H1 (cell line): ENCODE data around the gene RAPGEF6. TPM values are rescaled to one million over a fixed set of nuclear protein-coding genes. Genes with fewer than 3 reads are reported as not detected.

Experiments
- CTCF ChIA-PET: fragments of 300-600 bp; sonication (Branson Sonifier 250); formaldehyde crosslinking; loops from one replicate; lab custom pipeline; 2021; ENCODE audit not compliant: partially characterized antibody; lab: Charles Lee
- POLR2A ChIA-PET: fragments of 300-600 bp; sonication (Branson Sonifier 250); formaldehyde crosslinking; loops from one replicate; lab custom pipeline; 2021; ENCODE audit warnings: inconsistent platforms; ENCODE audit not compliant: partially characterized antibody; lab: Charles Lee
- DNase-seq, 2 experiments: peaks; one replicate each; pipeline versions ENCODE4 v3.0.0 to v3.0.0-alpha.2; 2010 to 2022; ENCODE audit warnings: low spot score in 2 of 2, low read depth in 1 of 2, mixed read lengths in 1 of 2
- FAIRE-seq: peaks from 2 replicates; lab custom pipeline; 2011; peaks lifted over from hg19 to GRCh38; lab: Jason Lieb, UNC
- H2AFZ ChIP-seq: 2 replicates; pipeline ENCODE4 v1.8.1; 2012; ENCODE audit warnings: low read length, inconsistent platforms
- H2AK5ac ChIP-seq: 2 replicates; pipeline ENCODE4 v1.6.1; 2013; ENCODE audit warnings: low read depth, low read length
- H2BK120ac ChIP-seq: replicated peaks from 2 replicates; pipeline ENCODE3; 2013; ENCODE audit warnings: low read depth, low read length, inconsistent platforms
- H2BK12ac ChIP-seq: 2 replicates; pipeline ENCODE4 v1.6.1; 2013; ENCODE audit warnings: low read depth, low read length
- H2BK15ac ChIP-seq: 2 replicates; pipeline ENCODE4 v1.6.1; 2013; ENCODE audit warnings: low read length
- H2BK20ac ChIP-seq: 2 replicates; pipeline ENCODE4 v1.6.1; 2013; ENCODE audit warnings: low read length
- H2BK5ac ChIP-seq: 2 replicates; pipeline ENCODE4 v1.6.1; 2013; ENCODE audit warnings: low read depth, low read length
- H3K14ac ChIP-seq: 2 replicates; pipeline ENCODE4 v1.6.1; 2013; ENCODE audit warnings: inconsistent platforms; ENCODE audit not compliant: insufficient read length
- H3K18ac ChIP-seq: 2 replicates; pipeline ENCODE4 v1.6.1; 2013; ENCODE audit warnings: low read length; ENCODE audit errors: extremely low read depth
- H3K23ac ChIP-seq: 2 replicates; pipeline ENCODE4 v1.6.1; 2013; ENCODE audit warnings: inconsistent platforms; ENCODE audit not compliant: insufficient read length
- H3K23me2 ChIP-seq: 2 replicates; pipeline ENCODE4 v1.6.1; 2013; ENCODE audit warnings: low read depth, low read length
- H3K27ac ChIP-seq: 2 replicates; pipeline ENCODE4 v1.6.1; 2011; ENCODE audit warnings: low read depth, low read length, inconsistent platforms
- H3K27me3 ChIP-seq, 4 experiments: replicated peaks in 1 of 4; 1 replicate in 1 of 4; 2 replicates in 3 of 4; pipeline versions ENCODE4 v1.6.1 to v1.8.1; 2011 to 2013; ENCODE audit warnings: low read length in 3 of 4, mild to moderate bottlenecking in 3 of 4, inconsistent platforms in 2 of 4, mixed read lengths in 2 of 4, moderate library complexity in 1 of 4; ENCODE audit not compliant: control insufficient read depth in 3 of 4, insufficient read depth in 3 of 4; ENCODE audit errors: extremely low read depth in 1 of 4
- H3K36me3 ChIP-seq, 4 experiments: 2 replicates each; pipeline versions ENCODE4 v1.6.1 to v1.8.1; 2011 to 2013; ENCODE audit warnings: mild to moderate bottlenecking in 4 of 4, low read length in 3 of 4, moderate library complexity in 2 of 4, control low read depth in 1 of 4, inconsistent platforms in 1 of 4; ENCODE audit not compliant: insufficient read depth in 4 of 4, control insufficient read depth in 2 of 4
- H3K4ac ChIP-seq: replicated peaks from 2 replicates; pipeline ENCODE3; 2013; ENCODE audit warnings: low read length, low read depth, mixed read lengths, inconsistent platforms; ENCODE audit not compliant: insufficient read length
- H3K4me1 ChIP-seq, 4 experiments: replicated peaks in 1 of 4; 1 replicate in 1 of 4; 2 replicates in 3 of 4; pipeline versions ENCODE4 v1.6.1 to v1.8.1; 2011 to 2013; ENCODE audit warnings: low read length in 3 of 4, inconsistent platforms in 2 of 4, mixed read lengths in 1 of 4; ENCODE audit not compliant: insufficient read depth in 4 of 4, control insufficient read depth in 3 of 4
- H3K4me2 ChIP-seq, 2 experiments: 2 replicates each; pipeline versions ENCODE4 v1.6.1 to v1.8.1; 2011 to 2013; ENCODE audit warnings: low read depth in 2 of 2, low read length in 2 of 2, control low read depth in 1 of 2, inconsistent platforms in 1 of 2, mild to moderate bottlenecking in 1 of 2; ENCODE audit not compliant: insufficient read depth in 1 of 2
- H3K4me3 ChIP-seq, 4 experiments: fragments of 200-600, 300-600 bp in 1 of 4; sonication (generic), shearing (Covaris generic), sonication (Bioruptor Twin) in 1 of 4; 2 replicates each; pipeline versions ENCODE4 v1.5.1 to v1.8.1; 2011 to 2016; ENCODE audit warnings: low read length in 4 of 4, low read depth in 3 of 4, control low read depth in 2 of 4, inconsistent platforms in 2 of 4, mild to moderate bottlenecking in 2 of 4, mixed read lengths in 1 of 4, moderate library complexity in 1 of 4; ENCODE audit not compliant: insufficient read depth in 2 of 4; ENCODE audit errors: extremely low read depth in 1 of 4
- H3K56ac ChIP-seq: replicated peaks from 2 replicates; pipeline ENCODE3; 2013; ENCODE audit warnings: low read depth, mild to moderate bottlenecking, mixed read lengths, low read length, inconsistent platforms; ENCODE audit not compliant: insufficient read length
- H3K79me1 ChIP-seq: 2 replicates; pipeline ENCODE4 v1.6.1; 2013; ENCODE audit warnings: low read depth, low read length, control low read depth
- H3K79me2 ChIP-seq, 2 experiments: 2 replicates each; pipeline versions ENCODE4 v1.6.1 to v1.8.1; 2012 to 2013; ENCODE audit warnings: low read length in 2 of 2, mild to moderate bottlenecking in 2 of 2, inconsistent platforms in 1 of 2; ENCODE audit not compliant: insufficient read depth in 2 of 2, control insufficient read depth in 1 of 2
- H3K9ac ChIP-seq, 4 experiments: replicated peaks in 1 of 4; 1 replicate in 1 of 4; 2 replicates in 3 of 4; pipeline versions ENCODE4 v1.6.1 to v1.8.1; 2011 to 2013; ENCODE audit warnings: low read depth in 3 of 4, low read length in 3 of 4, control low read depth in 2 of 4, mild to moderate bottlenecking in 2 of 4, moderate library complexity in 2 of 4, inconsistent platforms in 1 of 4; ENCODE audit errors: extremely low read depth in 1 of 4
- H3K9me3 ChIP-seq, 2 experiments: 2 replicates each; pipeline versions ENCODE4 v1.6.1 to v1.8.1; 2012 to 2013; ENCODE audit warnings: mild to moderate bottlenecking in 2 of 2, moderate library complexity in 2 of 2, control low read depth in 1 of 2, inconsistent platforms in 1 of 2, low read depth in 1 of 2, low read length in 1 of 2, mixed read lengths in 1 of 2; ENCODE audit not compliant: insufficient read depth in 2 of 2
- H4K20me1 ChIP-seq, 2 experiments: replicated peaks in 1 of 2; 2 replicates each; pipeline versions ENCODE3 to v1.8.1; 2011 to 2013; ENCODE audit warnings: inconsistent platforms in 2 of 2, low read length in 2 of 2, mild to moderate bottlenecking in 1 of 2; ENCODE audit not compliant: insufficient read depth in 2 of 2, control insufficient read depth in 1 of 2
- H4K5ac ChIP-seq: 2 replicates; pipeline ENCODE4 v1.6.1; 2013; ENCODE audit warnings: low read length, low read depth, mixed read lengths, inconsistent platforms; ENCODE audit not compliant: insufficient read length
- H4K8ac ChIP-seq: 2 replicates; pipeline ENCODE4 v1.8.0; 2013; ENCODE audit warnings: mild to moderate bottlenecking, moderate library complexity, low read length, inconsistent platforms; ENCODE audit not compliant: insufficient read depth; ENCODE audit errors: extremely low read depth
- H4K91ac ChIP-seq: replicated peaks from 2 replicates; pipeline ENCODE3; 2013; ENCODE audit warnings: low read length, mixed read lengths, inconsistent platforms; ENCODE audit not compliant: insufficient read length
- BRCA1 ChIP-seq: IDR thresholded peaks from 2 replicates; pipeline ENCODE4 v1.6.1; 2012; ENCODE audit warnings: low read depth, low read length, improper control_type of control experiment
- CTBP2 ChIP-seq: IDR thresholded peaks from 2 replicates; pipeline ENCODE4 v1.7.0; 2011; ENCODE audit warnings: borderline replicate concordance, mild to moderate bottlenecking, moderate library complexity, mixed read lengths, low read length; ENCODE audit not compliant: insufficient read depth, insufficient read length
- FOSL1 ChIP-seq: IDR thresholded peaks from 2 replicates; pipeline ENCODE4 v1.6.1; 2011; ENCODE audit warnings: mild to moderate bottlenecking, low read depth, low read length, moderate library complexity; ENCODE audit not compliant: insufficient read depth
- KDM4A ChIP-seq: IDR thresholded peaks from one replicate; pipeline ENCODE4 v1.7.1; 2012; ENCODE audit warnings: low read depth, mild to moderate bottlenecking, moderate library complexity, low read length, inconsistent platforms; ENCODE audit not compliant: severe bottlenecking
- TAF1 ChIP-seq: IDR thresholded peaks from 2 replicates; pipeline ENCODE4 v1.6.1; 2011; ENCODE audit warnings: mild to moderate bottlenecking, low read depth, low read length
- YY1 ChIP-seq: IDR thresholded peaks from 2 replicates; pipeline ENCODE4 v1.6.1; 2011; ENCODE audit warnings: low read depth, mild to moderate bottlenecking, low read length
- WGBS, 2 experiments: shearing (Covaris generic) in 1 of 2; methylation state at CpG; one replicate each; pipeline versions ENCODE4 v1.1.6 to v1.1.7; 2013 to 2015; ENCODE audit warnings: low lambda C conversion rate in 2 of 2, mixed read lengths in 2 of 2, inconsistent platforms in 1 of 2, low coverage in 1 of 2, missing lambda C conversion rate in 1 of 2; ENCODE audit not compliant: insufficient replicate concordance in 2 of 2, insufficient coverage in 1 of 2, insufficient read length in 1 of 2; ENCODE audit errors: extremely low coverage in 1 of 2, missing lambda C conversion rate in 1 of 2; 5-methylcytosine and 5-hydroxymethylcytosine counted together
- polyA plus RNA-seq, 7 experiments: library from polyadenylated mRNA; depleted of rRNA in 3 of 7; stranded (reverse) in 5 of 7; unstranded in 2 of 7; fragments of >200 nt in 5 of 7; fragments of 200-250 nt in 2 of 7; gene quantifications; 1 replicate in 5 of 7; 2 replicates in 1 of 7; 4 replicates in 1 of 7; pipeline versions ENCODE4 v1.2.1 to v1.2.3, GENCODE V29; 2011 to 2013; ENCODE audit warnings: missing spikeins in 2 of 7, mixed read lengths in 2 of 7
- total RNA-seq: library from RNA; stranded (reverse); fragmentation: NEBNext Ultra II Directional; extraction: Animal tissue kit (Norgen Biotek cat#: 25700); gene quantifications from 2 replicates; pipeline ENCODE4 v1.2.1, GENCODE V29; 2021
- TF ChIP-seq, protein P1 (sequence below): IDR thresholded peaks from 2 replicates; pipeline ENCODE4 v1.6.1; 2011; ENCODE audit warnings: low read depth, mild to moderate bottlenecking, low read length; ENCODE audit not compliant: insufficient read depth

Gene RAPGEF6
- total and polyA plus RNA-seq, 2 of the 8 experiments (the other 6 are each of a cell fraction or from before 2014, with no cell fraction given) = 4.8 to 20.0 TPM

DNA sequence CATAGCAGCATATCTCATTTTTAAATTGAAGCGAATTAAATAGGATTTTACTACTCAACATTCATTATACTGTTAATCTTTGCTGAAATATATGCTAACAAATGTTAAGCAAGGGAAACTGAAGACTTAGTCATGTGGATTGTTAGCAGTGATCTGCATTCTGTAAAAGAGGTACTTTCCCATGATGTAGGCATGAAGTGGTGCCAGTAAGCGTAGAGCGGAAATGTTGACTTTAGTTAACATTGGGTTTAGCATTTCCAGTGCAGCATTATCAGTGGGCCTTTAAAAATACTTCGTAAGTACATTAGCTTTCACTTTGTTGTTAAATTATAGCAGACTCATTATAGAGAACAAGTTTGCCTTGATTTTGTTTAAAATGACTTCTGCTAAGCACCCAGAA lies 240.9 kb downstream of the RAPGEF6 start:
- H3K36me3 ChIP-seq = peaks cover 2 to 15% (median 10%) of the 10 kb centered on the region in 4 experiments; a peak in 5 of 8 replicates
- H3K79me1 ChIP-seq = no peaks in the 10 kb centered on the region
- H4K91ac ChIP-seq = no peak overlapping the region
- no peaks in the 10 kb centered on the region for H3K23me2 ChIP-seq
- H2BK15ac ChIP-seq = no peak overlapping the region
- no peaks in the 10 kb centered on the region for H4K20me1 ChIP-seq
- H3K27me3 ChIP-seq = no peaks in the 10 kb centered on the region
- H3K18ac ChIP-seq = no peak overlapping the region
- no peak overlapping the region for H3K56ac ChIP-seq
- H3K9ac ChIP-seq = no peak overlapping the region; a peak in 1 of 7 replicates
- no peak overlapping the region for H4K8ac ChIP-seq
- 91% methylated on average over 4 of the region's 4 CpGs; no CpG with 5 or more reads in 1 of the 2 experiments for WGBS, 2 experiments
- no peak overlapping the region for H3K14ac ChIP-seq
- no peaks in the 10 kb centered on the region for H3K9me3 ChIP-seq
- POLR2A ChIA-PET = no interaction called here
- TF ChIP-seq BRCA1 = no peak
- no peak for TF ChIP-seq TAF1
- no peak for TF ChIP-seq YY1
- TF ChIP-seq, protein P1, sequence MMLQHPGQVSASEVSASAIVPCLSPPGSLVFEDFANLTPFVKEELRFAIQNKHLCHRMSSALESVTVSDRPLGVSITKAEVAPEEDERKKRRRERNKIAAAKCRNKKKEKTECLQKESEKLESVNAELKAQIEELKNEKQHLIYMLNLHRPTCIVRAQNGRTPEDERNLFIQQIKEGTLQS = no peak
- no peak for TF ChIP-seq CTBP2
- TF ChIP-seq KDM4A = no peak
- TF ChIP-seq FOSL1 = no peak
- no peaks in the 10 kb centered on the region for H3K4me1 ChIP-seq
- no peak overlapping the region for H3K27ac ChIP-seq
- H2BK20ac ChIP-seq = no peak overlapping the region
- no peak overlapping the region for H3K23ac ChIP-seq
- FAIRE-seq (no peak), DNase-seq (no peak)
- CTCF ChIA-PET = no interaction called here
- H3K4me2 ChIP-seq = no peak overlapping the region
- H2AFZ ChIP-seq = no peak overlapping the region
- no peak overlapping the region for H3K4ac ChIP-seq
- no peak overlapping the region for H2BK5ac ChIP-seq
- no peak overlapping the region for H3K4me3 ChIP-seq
- no peak overlapping the region for H2BK12ac ChIP-seq
- no peaks in the 10 kb centered on the region for H3K79me2 ChIP-seq
- H4K5ac ChIP-seq = no peak overlapping the region
- no peak overlapping the region for H2BK120ac ChIP-seq
- no peak overlapping the region for H2AK5ac ChIP-seq
